Duodenal mucosa (tissue), 2 donors: ENCODE data around the gene TNS3.
A peak's percentile ranks its signal among the peaks of the same experiment; 100 is the strongest.

ENCODE experiments used
- H3K27ac ChIP-seq: one replicate; pipeline ENCODE4 v1.7.0; 2013; ENCODE audit warnings: low read depth, low read length
- H3K27me3 ChIP-seq, 2 donors: one replicate each; pipeline ENCODE4 v1.7.0; 2013; ENCODE audit warnings: low read length in 2 of 2, control low read depth in 1 of 2; ENCODE audit not compliant: insufficient read depth in 2 of 2, control insufficient read depth in 1 of 2
- H3K36me3 ChIP-seq, 2 donors: one replicate each; pipeline ENCODE4 v1.7.0; 2013; ENCODE audit warnings: low read length in 2 of 2, control low read depth in 1 of 2; ENCODE audit not compliant: insufficient read depth in 2 of 2, control insufficient read depth in 1 of 2
- H3K4me1 ChIP-seq, 2 donors: one replicate each; pipeline ENCODE4 v1.7.0; 2013; ENCODE audit warnings: low read length in 2 of 2, control low read depth in 1 of 2; ENCODE audit not compliant: insufficient read depth in 2 of 2, control insufficient read depth in 1 of 2
- H3K4me3 ChIP-seq, 2 donors: one replicate each; pipeline ENCODE4 v1.7.0; 2013; ENCODE audit warnings: low read length in 2 of 2, low read depth in 1 of 2
- H3K9ac ChIP-seq, 2 donors: one replicate each; pipeline ENCODE4 v1.7.0; 2013; ENCODE audit warnings: low read length in 2 of 2, low read depth in 1 of 2
- H3K9me3 ChIP-seq, 2 donors: one replicate each; pipeline ENCODE4 v1.7.0; 2013; ENCODE audit warnings: low read length in 2 of 2, control low read depth in 1 of 2; ENCODE audit not compliant: control insufficient read depth in 1 of 2

The TNS3 gene

DNA sequence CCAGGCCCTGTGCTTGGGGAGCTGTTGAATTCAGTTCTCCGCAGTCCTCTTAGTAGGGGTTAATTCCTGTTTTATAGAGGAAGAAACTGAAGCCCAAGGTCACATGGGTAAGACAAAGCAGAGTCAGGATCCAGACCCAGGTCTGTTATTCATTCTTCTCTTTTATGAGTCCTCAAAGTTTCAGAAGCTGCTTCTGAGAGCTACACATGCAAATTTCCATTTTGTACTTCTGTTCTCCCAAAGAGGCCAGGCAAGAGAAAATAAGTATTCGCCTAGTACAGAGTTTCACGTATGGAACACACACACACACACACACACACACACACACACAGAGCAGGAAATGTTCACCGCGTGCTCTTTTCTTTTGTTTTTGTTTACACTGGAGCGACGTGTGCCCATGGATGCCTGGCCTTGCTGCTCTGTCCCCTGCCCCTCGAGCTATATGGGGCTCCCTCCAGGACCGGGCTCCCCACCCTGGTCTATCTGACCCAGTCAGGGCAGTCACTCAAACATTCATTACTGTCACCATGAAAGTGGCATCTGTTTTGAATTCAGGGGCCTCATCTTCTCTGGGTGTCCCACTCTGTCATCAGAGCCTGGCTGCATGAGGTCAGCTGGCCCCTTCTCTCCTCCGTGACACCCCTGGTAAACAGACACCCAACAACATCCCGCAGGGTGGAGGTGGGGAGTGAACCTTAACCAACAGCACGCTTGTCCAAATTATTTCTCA, 84.4 kb downstream of the TNS3 start:
- Histone ChIP-seq H3K27ac (peak overlapping the region; percentile 48), H3K9ac (peak overlapping the region in 1 of 2 donors; percentile 30), H3K9me3 (no peaks in the 10 kb centered on the region), H3K4me1 (peaks cover 77 to 81% of the 10 kb centered on the region in 2 donors), H3K4me3 (peak overlapping the region in 1 of 2 donors; percentile 19), H3K27me3 (no peaks in the 10 kb centered on the region), H3K36me3 (peaks cover 0 to 4% of the 10 kb centered on the region in 2 donors)

DNA sequence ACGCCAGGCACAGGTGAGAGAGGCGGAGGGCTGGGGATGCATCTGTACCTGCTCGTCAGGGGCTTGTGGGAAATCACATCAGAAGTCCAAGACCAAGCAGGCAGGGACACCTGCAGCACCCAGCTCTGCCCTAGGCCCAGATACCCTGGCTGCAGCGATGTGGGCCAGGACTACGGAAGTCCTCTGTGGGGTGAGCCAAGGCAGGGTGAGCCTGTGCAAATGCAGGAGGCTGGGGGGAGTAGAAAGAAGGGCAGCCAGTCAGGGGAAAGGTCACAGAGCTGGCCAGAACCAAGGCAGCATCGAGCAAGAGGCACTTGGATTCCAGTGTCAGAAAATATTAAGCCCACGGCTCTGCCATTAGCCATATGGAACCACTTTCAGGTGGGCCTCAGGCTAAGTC, 85.2 kb downstream of the TNS3 start:
- Histone ChIP-seq H3K36me3 (peaks cover 0 to 4% of the 10 kb centered on the region in 2 donors), H3K9ac (no peak overlapping the region), H3K4me3 (no peak overlapping the region), H3K27me3 (no peaks in the 10 kb centered on the region), H3K4me1 (peaks cover 73 to 77% of the 10 kb centered on the region in 2 donors), H3K27ac (peak overlapping the region; percentile 8), H3K9me3 (no peaks in the 10 kb centered on the region)

DNA sequence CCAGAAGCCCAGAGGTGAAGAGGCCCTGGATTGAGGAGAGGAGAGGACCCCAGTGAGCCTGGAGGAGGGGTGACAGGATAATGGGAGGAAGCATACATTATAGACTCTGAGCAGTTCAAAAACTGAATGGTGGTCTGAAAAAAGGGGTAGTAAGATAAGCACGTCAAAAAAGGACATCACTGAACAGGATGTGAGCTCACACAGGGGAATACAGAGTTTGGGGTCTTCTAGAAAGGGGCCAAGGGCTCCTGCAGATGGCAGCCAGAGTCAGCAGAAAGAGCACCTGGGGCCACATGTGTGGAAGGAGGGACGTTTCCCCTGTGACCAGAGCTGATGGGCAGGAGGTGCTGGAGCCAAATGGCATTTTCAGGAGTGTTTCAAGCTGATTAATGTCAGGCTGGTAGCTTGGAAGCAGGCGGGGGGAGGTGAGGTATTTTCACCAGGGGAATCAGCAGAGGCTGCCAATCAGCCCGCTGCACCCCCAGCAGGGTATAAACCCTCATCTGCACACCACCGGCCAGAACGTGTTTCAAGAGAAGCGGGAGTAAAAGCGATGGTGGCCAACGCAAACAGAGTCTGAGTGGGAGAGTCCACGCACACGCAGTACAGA, 85.8 kb downstream of the TNS3 start:
- H3K27ac ChIP-seq = peak overlapping the region; percentile 8

DNA sequence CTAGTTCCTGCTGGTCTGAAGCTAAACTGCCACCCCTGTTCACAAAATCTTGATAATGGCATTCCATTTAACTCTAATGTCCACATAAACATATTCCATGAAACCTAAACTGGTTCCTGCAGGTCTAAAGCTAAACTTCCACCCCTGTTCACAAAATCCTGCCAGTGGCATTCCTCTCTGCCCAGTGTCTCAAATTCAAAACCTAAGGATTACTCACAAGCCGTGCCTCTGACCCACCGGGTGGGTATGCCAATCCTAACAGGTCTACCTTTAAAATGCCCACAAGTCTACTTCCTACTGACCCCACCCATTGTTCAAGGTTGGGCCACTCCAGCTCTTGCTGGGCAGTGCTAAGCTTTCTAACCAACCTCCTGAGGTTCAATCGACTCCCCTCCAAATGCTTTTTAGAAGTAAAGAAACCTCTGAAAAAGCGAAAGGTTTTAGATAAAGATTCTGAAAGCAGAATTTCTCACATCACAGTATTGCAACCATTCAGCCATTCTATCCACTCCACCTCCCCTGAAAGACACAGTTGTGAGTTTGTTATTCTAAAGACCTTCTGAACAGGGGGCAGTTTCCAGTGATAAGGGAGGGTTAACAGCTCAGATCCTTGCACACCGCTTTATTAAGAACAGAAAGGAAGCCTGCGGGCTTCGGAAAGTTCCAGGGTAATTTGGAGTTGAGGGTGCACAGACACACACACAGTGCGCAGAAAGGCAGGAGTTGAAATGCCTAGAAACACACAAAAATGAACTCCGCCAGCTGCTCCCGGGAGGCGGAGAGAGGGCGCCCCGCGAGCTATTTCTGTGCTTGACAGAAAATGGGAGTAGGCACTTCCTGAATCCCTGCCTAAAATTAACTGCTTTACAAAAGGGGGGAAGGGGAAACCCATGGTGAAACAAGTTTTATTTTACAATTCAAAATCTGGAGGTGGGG, 87.7 kb downstream of the TNS3 start:
- Histone ChIP-seq H3K4me1 (peaks cover 53 to 58% of the 10 kb centered on the region in 2 donors), H3K27ac (peak overlapping the region; percentile 43), H3K9me3 (no peaks in the 10 kb centered on the region), H3K27me3 (no peaks in the 10 kb centered on the region), H3K9ac (no peak overlapping the region), H3K4me3 (peak overlapping the region in 1 of 2 donors; percentile 7), H3K36me3 (peaks cover 0 to 4% of the 10 kb centered on the region in 2 donors)

More for the DNA sequence above, 85.8 kb downstream of the TNS3 start:
- Histone ChIP-seq H3K27me3 (no peaks in the 10 kb centered on the region), H3K9ac (no peak overlapping the region), H3K9me3 (no peaks in the 10 kb centered on the region), H3K4me1 (peaks cover 68 to 72% of the 10 kb centered on the region in 2 donors), H3K4me3 (no peak overlapping the region), H3K36me3 (peaks cover 0 to 4% of the 10 kb centered on the region in 2 donors)

DNA sequence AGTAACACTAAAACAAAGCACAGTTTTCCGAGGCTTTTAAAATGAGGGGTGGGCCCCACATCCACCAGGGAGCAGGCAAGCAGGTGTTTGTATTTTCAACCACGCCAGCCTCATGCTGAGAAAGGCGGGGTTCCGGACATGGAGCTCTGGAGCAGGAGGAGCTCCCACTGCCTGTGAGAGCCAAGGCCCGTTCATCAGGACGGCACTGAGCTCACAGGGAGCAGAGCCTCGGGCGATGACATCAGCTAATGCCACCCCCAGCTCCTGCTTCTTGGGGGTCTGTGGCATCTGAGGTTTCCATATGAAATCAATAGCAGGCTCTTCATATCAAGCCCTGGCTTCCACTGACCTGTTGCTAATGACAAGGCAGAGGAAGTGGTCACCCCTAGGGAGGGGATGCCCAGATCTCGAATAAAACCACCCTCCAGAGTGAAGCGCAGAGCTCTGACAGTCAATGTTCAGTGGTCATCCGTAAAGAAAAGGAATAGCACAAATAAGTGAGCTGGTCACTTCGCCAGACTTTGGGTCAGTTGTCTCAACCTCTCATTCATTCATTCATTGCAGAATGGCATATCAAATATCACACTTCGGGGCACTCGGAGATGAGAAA, 89.1 kb downstream of the TNS3 start:
- H3K9ac ChIP-seq = no peak overlapping the region
- H3K27ac ChIP-seq = no peak overlapping the region
- no peak overlapping the region for H3K4me3 ChIP-seq
- H3K36me3 ChIP-seq = peaks cover 0 to 4% of the 10 kb centered on the region in 2 donors
- H3K27me3 ChIP-seq = no peaks in the 10 kb centered on the region
- H3K9me3 ChIP-seq = no peaks in the 10 kb centered on the region
- peaks cover 52 to 55% of the 10 kb centered on the region in 2 donors for H3K4me1 ChIP-seq

DNA sequence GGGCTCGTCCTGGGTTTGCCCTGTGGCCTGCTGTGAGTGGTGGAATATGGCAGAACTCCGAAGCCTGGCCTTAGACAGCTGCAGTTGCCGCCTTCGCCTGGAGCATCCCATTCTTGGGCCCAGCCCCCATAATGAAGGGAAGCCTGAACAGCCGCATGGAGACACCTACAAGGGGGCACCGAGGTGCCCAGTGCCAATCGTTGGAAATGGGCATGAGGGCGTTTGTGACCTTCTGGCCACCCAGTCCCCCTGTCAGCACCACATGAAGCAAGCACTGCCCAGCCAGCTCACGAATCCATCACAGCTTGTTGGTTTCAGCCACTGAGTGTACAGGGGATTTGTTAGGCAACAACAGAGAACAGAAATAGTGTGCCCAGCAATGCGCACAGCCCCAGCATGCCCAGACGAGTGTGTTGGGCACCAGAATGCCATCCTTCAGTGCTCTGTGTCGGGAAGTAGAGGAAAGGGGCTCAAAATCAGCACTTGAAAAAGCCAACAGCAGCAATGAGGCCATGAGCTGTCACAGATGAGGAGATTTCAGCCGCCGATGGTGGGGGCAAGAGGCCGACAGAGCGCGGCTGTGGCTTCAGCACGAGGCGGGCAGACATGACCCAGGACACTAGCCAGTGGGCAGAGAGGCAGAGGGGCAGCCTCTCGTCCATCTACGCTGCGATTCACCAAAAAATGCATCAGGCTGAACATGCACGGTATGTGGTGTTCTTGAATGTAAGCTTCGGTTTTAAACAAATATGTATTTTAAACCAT, 91.2 kb downstream of the TNS3 start:
- no peak overlapping the region for H3K9ac ChIP-seq
- peaks cover 50 to 56% of the 10 kb centered on the region in 2 donors for H3K4me1 ChIP-seq
- no peak overlapping the region for H3K4me3 ChIP-seq
- H3K36me3 ChIP-seq = no peaks in the 10 kb centered on the region
- H3K27me3 ChIP-seq = no peaks in the 10 kb centered on the region
- H3K9me3 ChIP-seq = no peaks in the 10 kb centered on the region
- no peak overlapping the region for H3K27ac ChIP-seq

DNA sequence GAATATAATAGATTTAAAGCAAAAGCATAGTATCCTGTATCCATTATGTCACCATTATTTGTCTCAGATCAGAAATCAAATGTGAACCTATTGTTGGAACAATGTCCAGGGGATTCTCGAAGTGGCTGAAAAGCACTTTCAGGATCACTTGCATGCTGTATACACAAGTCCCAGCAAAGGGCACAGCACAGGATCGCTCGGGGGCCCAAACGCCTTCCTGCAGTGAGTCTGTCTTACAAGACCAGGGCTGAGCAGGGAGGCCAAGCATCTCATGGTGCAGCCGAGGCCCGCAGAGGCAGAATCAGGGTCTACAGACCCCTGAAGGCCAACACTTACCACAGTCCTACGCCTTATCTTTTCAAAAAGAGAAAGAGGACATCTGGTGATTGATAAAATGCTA, 92.3 kb downstream of the TNS3 start:
- no peak overlapping the region for H3K9ac ChIP-seq
- H3K27ac ChIP-seq = no peak overlapping the region
- peaks cover 59 to 60% of the 10 kb centered on the region in 2 donors for H3K4me1 ChIP-seq
- H3K9me3 ChIP-seq = no peaks in the 10 kb centered on the region
- H3K36me3 ChIP-seq = no peaks in the 10 kb centered on the region
- no peak overlapping the region for H3K4me3 ChIP-seq
- no peaks in the 10 kb centered on the region for H3K27me3 ChIP-seq

DNA sequence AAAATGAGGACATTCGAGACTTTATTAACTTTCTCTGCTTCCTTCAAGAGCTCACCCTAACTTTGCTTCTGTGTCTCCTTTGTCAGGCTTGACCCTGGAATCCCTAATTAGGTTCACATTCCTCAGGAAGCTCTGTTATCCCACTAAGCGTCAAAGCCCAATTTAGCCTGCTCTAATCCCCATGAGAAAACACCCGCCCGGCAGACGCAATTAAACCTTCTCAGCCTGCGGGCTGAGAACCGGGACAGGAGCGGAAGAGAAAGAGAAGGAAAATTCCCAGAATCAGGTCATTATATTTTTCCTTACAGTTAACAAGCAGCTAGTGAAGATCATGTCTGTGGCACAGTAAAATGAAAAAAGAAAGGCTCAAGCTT, 93.0 kb downstream of the TNS3 start:
- no peaks in the 10 kb centered on the region for H3K36me3 ChIP-seq
- no peak overlapping the region for H3K9ac ChIP-seq
- peaks cover 59 to 60% of the 10 kb centered on the region in 2 donors for H3K4me1 ChIP-seq
- H3K27me3 ChIP-seq = no peaks in the 10 kb centered on the region
- no peaks in the 10 kb centered on the region for H3K9me3 ChIP-seq
- H3K4me3 ChIP-seq = no peak overlapping the region
- no peak overlapping the region for H3K27ac ChIP-seq

DNA sequence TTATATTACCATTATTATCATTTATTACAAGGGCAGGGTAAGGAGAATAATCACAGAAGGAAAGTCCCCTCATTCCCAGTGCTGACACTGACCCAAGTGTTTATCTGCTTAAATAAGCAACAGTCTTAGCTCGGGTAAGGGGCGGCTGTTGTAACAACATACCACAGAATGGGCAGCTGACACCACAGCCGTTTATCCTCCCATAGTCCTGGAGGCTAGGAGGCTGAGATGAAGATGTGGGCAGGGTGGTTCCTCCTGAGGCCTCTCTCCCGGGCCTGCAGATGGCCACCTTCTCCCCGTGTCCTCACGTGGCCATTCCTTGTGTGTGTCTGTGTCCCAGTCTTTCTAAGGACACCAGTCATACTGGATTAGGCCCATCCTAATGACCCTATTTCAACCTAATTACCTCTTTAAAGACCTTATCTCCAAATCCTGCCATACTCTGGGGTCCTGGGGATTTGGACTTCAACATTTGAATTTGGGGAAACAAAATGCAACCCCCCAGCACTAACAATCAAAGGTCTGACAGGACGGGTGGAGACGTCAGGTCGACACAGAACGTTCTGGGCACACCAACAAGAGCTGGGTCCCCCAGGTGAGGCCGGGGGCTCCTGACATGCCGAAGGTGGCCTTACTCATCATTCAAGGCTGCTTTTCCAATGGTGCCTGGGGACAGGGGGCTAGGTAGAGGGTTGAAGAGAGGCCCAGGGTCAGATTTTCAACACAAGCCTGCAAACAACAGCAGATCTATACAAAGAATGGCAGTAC, 93.5 kb downstream of the TNS3 start:
- H3K36me3 ChIP-seq = no peaks in the 10 kb centered on the region
- H3K27me3 ChIP-seq = no peaks in the 10 kb centered on the region
- no peak overlapping the region for H3K27ac ChIP-seq
- H3K9ac ChIP-seq = no peak overlapping the region
- no peak overlapping the region for H3K4me3 ChIP-seq
- H3K9me3 ChIP-seq = no peaks in the 10 kb centered on the region
- H3K4me1 ChIP-seq = peaks cover 56 to 62% of the 10 kb centered on the region in 2 donors
